Mesothelial cell of epicardium (in vitro differentiated cells): ENCODE measurements around the gene NECTIN3. TPM values are rescaled to one million over a fixed set of nuclear protein-coding genes. Genes with fewer than 3 reads are reported as not detected.

Experiments used
- DNase-seq, 2 experiments: peaks; one replicate each; pipeline ENCODE4 v3.0.0; 2021; ENCODE audit warnings: low spot score in 2 of 2; ENCODE audit not compliant: unreplicated experiment in 2 of 2
- H3K27ac Mint-ChIP-seq: 2 replicates; pipeline ENCODE4 v1.8.0; 2021; ENCODE audit warnings: mixed read lengths
- H3K27me3 Mint-ChIP-seq: 2 replicates; pipeline ENCODE4 v1.8.0; 2021; ENCODE audit warnings: low read depth, mixed read lengths
- H3K36me3 Mint-ChIP-seq: 2 replicates; pipeline ENCODE4 v1.8.0; 2021; ENCODE audit warnings: mixed read lengths
- H3K4me1 Mint-ChIP-seq: 2 replicates; pipeline ENCODE4 v1.8.0; 2021; ENCODE audit warnings: mixed read lengths
- H3K4me3 Mint-ChIP-seq: 2 replicates; pipeline ENCODE4 v1.8.0; 2021; ENCODE audit warnings: mild to moderate bottlenecking, moderate library complexity, mixed read lengths
- H3K9me3 Mint-ChIP-seq: 2 replicates; pipeline ENCODE4 v1.8.0; 2021; ENCODE audit warnings: mixed read lengths
- CTCF ChIP-seq: fragments of 200-600 bp; sonication (generic); IDR thresholded peaks from one replicate; pipeline ENCODE4 v1.5.0; 2021; ENCODE audit warnings: antibody characterized with exemption; ENCODE audit not compliant: unreplicated experiment
- total RNA-seq: library from RNA; stranded (reverse); gene quantifications from 3 replicates; pipeline ENCODE4 v1.2.1, GENCODE V29; 2021

Gene NECTIN3
- total RNA-seq, 1 donor from 2014 or later, result 27.3 TPM

- H3K27ac Mint-ChIP-seq, result no peak overlapping the region
- peaks cover 18% of the 10 kb centered on the region for H3K36me3 Mint-ChIP-seq
- H3K4me3 Mint-ChIP-seq, result no peak overlapping the region
- TF ChIP-seq CTCF, result no peak
- H3K9me3 Mint-ChIP-seq, result peaks cover 4% of the 10 kb centered on the region
- H3K4me1 Mint-ChIP-seq, result peaks cover 15% of the 10 kb centered on the region
- no peak for DNase-seq
- no peaks in the 10 kb centered on the region for H3K27me3 Mint-ChIP-seq
Measured at GRCh38 chr3:111190518-111190917, 118.9 kb downstream of the NECTIN3 start.

- TF ChIP-seq CTCF, result no peak
- peaks cover 18% of the 10 kb centered on the region for H3K36me3 Mint-ChIP-seq
- no peaks in the 10 kb centered on the region for H3K27me3 Mint-ChIP-seq
- peaks cover 15% of the 10 kb centered on the region for H3K4me1 Mint-ChIP-seq
- no peak overlapping the region for H3K27ac Mint-ChIP-seq
- no peak for DNase-seq
- no peak overlapping the region for H3K4me3 Mint-ChIP-seq
- H3K9me3 Mint-ChIP-seq, result peaks cover 4% of the 10 kb centered on the region
Measured at GRCh38 chr3:111193472-111193871, 121.9 kb downstream of the NECTIN3 start.

GRCh38 chr3:111194048-111194447 is 122.4 kb downstream of the NECTIN3 start:
- Mint-ChIP-seq H3K36me3 (peaks cover 18% of the 10 kb centered on the region), H3K9me3 (peaks cover 4% of the 10 kb centered on the region), H3K27me3 (no peaks in the 10 kb centered on the region), H3K4me3 (no peak overlapping the region), H3K27ac (peak overlapping the region; percentile 84), H3K4me1 (peaks cover 19% of the 10 kb centered on the region)
- DNase-seq, result no peak
- no peak for TF ChIP-seq CTCF

GRCh38 chr3:111197485-111197884 is 125.9 kb downstream of the NECTIN3 start:
- Mint-ChIP-seq H3K9me3 (no peaks in the 10 kb centered on the region), H3K36me3 (peaks cover 11% of the 10 kb centered on the region), H3K27me3 (no peaks in the 10 kb centered on the region), H3K4me3 (no peak overlapping the region), H3K4me1 (peaks cover 35% of the 10 kb centered on the region), H3K27ac (no peak overlapping the region)
- DNase-seq, result no peak
- no peak for TF ChIP-seq CTCF

GRCh38 chr3:111200027-111200426 is 128.4 kb downstream of the NECTIN3 start:
- Mint-ChIP-seq H3K9me3 (no peaks in the 10 kb centered on the region), H3K27ac (no peak overlapping the region), H3K4me3 (no peak overlapping the region), H3K27me3 (no peaks in the 10 kb centered on the region), H3K4me1 (peaks cover 22% of the 10 kb centered on the region), H3K36me3 (peaks cover 5% of the 10 kb centered on the region)
- DNase-seq, result no peak
- no peak for TF ChIP-seq CTCF
